Endothelial cell of umbilical vein (primary cell): ENCODE measurements around the gene FAM78A. TPM values are rescaled to one million over a fixed set of nuclear protein-coding genes. Genes with fewer than 3 reads are reported as not detected.

Experiments
- BruUV-seq: library from RNA; stranded (reverse); fragments of 400-500 nt; replicated peaks from 2 replicates; lab custom pipeline; 2021; lab: Mats Ljungman, UMichigan
- CTCF ChIA-PET: fragments of 300-600, 350-600 bp; sonication (Branson Sonifier 250); formaldehyde crosslinking; loops from one replicate; lab custom pipeline; 2021; ENCODE audit warnings: antibody characterized with exemption, inconsistent platforms; lab: Charles Lee
- POLR2A ChIA-PET: fragments of 300-600, 350-600 bp; sonication (Branson Sonifier 250); formaldehyde crosslinking; loops from one replicate; lab custom pipeline; 2021; ENCODE audit warnings: antibody characterized with exemption, inconsistent platforms; lab: Charles Lee
- DNase-seq: peaks from one replicate; pipeline ENCODE4 v3.0.0-alpha.2; 2011; ENCODE audit warnings: low read depth, low spot score
- FAIRE-seq: peaks from 2 replicates; lab custom pipeline; 2011; peaks lifted over from hg19 to GRCh38; lab: Jason Lieb, UNC
- H2AFZ ChIP-seq: 2 replicates; pipeline ENCODE4 v1.6.0; 2012; ENCODE audit warnings: low read depth, low read length, control low read depth, inconsistent platforms
- H3K27ac ChIP-seq: 2 replicates; pipeline ENCODE4 v1.5.1; 2011; ENCODE audit warnings: low read depth, mild to moderate bottlenecking, control low read depth, low read length, moderate library complexity; ENCODE audit not compliant: insufficient read depth
- H3K27me3 ChIP-seq, 2 experiments: 2 replicates each; pipeline versions ENCODE4 v1.6.0 to v1.6.1; 2011; ENCODE audit warnings: low read length in 2 of 2, mixed read lengths in 1 of 2; ENCODE audit not compliant: control insufficient read depth in 2 of 2, insufficient read depth in 2 of 2
- H3K36me3 ChIP-seq, 2 experiments: 2 replicates in 1 of 2; 3 replicates in 1 of 2; pipeline ENCODE4 v1.5.1; 2011; ENCODE audit warnings: low read length in 2 of 2, mild to moderate bottlenecking in 1 of 2, moderate library complexity in 1 of 2; ENCODE audit not compliant: control insufficient read depth in 2 of 2, insufficient read depth in 2 of 2; ENCODE audit errors: extremely low read depth in 1 of 2
- H3K4me1 ChIP-seq: 3 replicates; pipeline ENCODE4 v1.5.1; 2011; ENCODE audit warnings: mild to moderate bottlenecking, low read length; ENCODE audit not compliant: control insufficient read depth, insufficient read depth; ENCODE audit errors: extremely low read depth
- H3K4me2 ChIP-seq: 2 replicates; pipeline ENCODE4 v1.6.1; 2011; ENCODE audit warnings: low read length, control low read depth, mixed read lengths; ENCODE audit not compliant: insufficient read depth
- H3K4me3 ChIP-seq, 3 experiments: fragments of 200-600 bp in 1 of 3; sonication (generic), shearing (Covaris generic) in 1 of 3; replicated peaks in 1 of 3; 2 replicates each; pipeline ENCODE4 v1.5.1; 2011 to 2016; ENCODE audit warnings: control low read depth in 3 of 3, low read length in 3 of 3, mild to moderate bottlenecking in 2 of 3, inconsistent platforms in 1 of 3, low read depth in 1 of 3, moderate library complexity in 1 of 3; ENCODE audit not compliant: insufficient read depth in 1 of 3
- H3K79me2 ChIP-seq: 2 replicates; pipeline ENCODE4 v1.6.0; 2012; ENCODE audit warnings: low read length, inconsistent platforms; ENCODE audit not compliant: control insufficient read depth, insufficient read depth
- H3K9ac ChIP-seq: replicated peaks from 2 replicates; pipeline ENCODE3; 2011; ENCODE audit warnings: low read length, control low read depth; ENCODE audit not compliant: insufficient read depth; ENCODE audit errors: extremely low read depth
- H3K9me1 ChIP-seq: replicated peaks from 3 replicates; pipeline ENCODE4 v1.6.0; 2011; ENCODE audit warnings: mild to moderate bottlenecking, low read length; ENCODE audit not compliant: control insufficient read depth, insufficient read depth; ENCODE audit errors: extremely low read depth
- H3K9me3 ChIP-seq: replicated peaks from 2 replicates; pipeline ENCODE4 v1.5.1; 2012; ENCODE audit warnings: low read length, inconsistent platforms; ENCODE audit not compliant: control insufficient read depth, insufficient read depth
- H4K20me1 ChIP-seq: replicated peaks from 2 replicates; pipeline ENCODE3; 2011; ENCODE audit warnings: mild to moderate bottlenecking, low read length; ENCODE audit not compliant: control insufficient read depth, insufficient read depth; ENCODE audit errors: extremely low read depth
- CTCF ChIP-seq, 2 donors: IDR thresholded peaks; 1 replicate in 1 of 2; 2 replicates in 1 of 2; pipeline ENCODE4 v1.5.1; 2011; ENCODE audit warnings: low read length in 2 of 2, mild to moderate bottlenecking in 2 of 2, moderate library complexity in 2 of 2, control low read depth in 1 of 2, inconsistent platforms in 1 of 2, low read depth in 1 of 2; ENCODE audit not compliant: insufficient read depth in 1 of 2; ENCODE audit errors: extremely low read depth in 1 of 2
- EZH2 ChIP-seq: IDR thresholded peaks from 2 replicates; pipeline ENCODE4 v1.6.1; 2012; ENCODE audit warnings: borderline replicate concordance, low read depth, mild to moderate bottlenecking, moderate library complexity, low read length, inconsistent platforms; ENCODE audit not compliant: severe bottlenecking
- FOS ChIP-seq: IDR thresholded peaks from 2 replicates; pipeline ENCODE4 v1.6.1; 2011; ENCODE audit warnings: mild to moderate bottlenecking, low read length, moderate library complexity, borderline replicate concordance; ENCODE audit not compliant: insufficient read depth
- GATA2 ChIP-seq: IDR thresholded peaks from 2 replicates; pipeline ENCODE4 v1.7.0; 2011; ENCODE audit warnings: low read depth, mild to moderate bottlenecking, moderate library complexity, mixed read lengths, low read length; ENCODE audit not compliant: insufficient read length, insufficient read depth
- JUN ChIP-seq: IDR thresholded peaks from 2 replicates; pipeline ENCODE4 v1.6.1; 2011; ENCODE audit warnings: borderline replicate concordance, low read depth; ENCODE audit not compliant: insufficient read length, insufficient read depth
- MAX ChIP-seq: IDR thresholded peaks from 2 replicates; pipeline ENCODE4 v1.6.1; 2011; ENCODE audit not compliant: insufficient read depth, insufficient read length
- MYC ChIP-seq: IDR thresholded peaks from one replicate; pipeline ENCODE4 v1.6.1; 2011; ENCODE audit warnings: mild to moderate bottlenecking, low read depth, low read length
- POLR2A ChIP-seq: IDR thresholded peaks from 2 replicates; pipeline ENCODE4 v1.6.1; 2012; ENCODE audit warnings: low read depth, mild to moderate bottlenecking, control low read depth, low read length
- POLR2AphosphoS5 ChIP-seq: IDR thresholded peaks from 2 replicates; pipeline ENCODE4 v1.6.1; 2012; ENCODE audit warnings: low read depth, mild to moderate bottlenecking, control low read depth, low read length, moderate library complexity; ENCODE audit not compliant: insufficient read depth
- dilution Hi-C: fragments of 300-500 bp; cut with MboI; formaldehyde crosslinking; loops from one replicate; pipeline ENCODE4 v1.15.0; 2019; ENCODE audit warnings: low sequenced_read_pairs; ENCODE audit not compliant: extremely low pct_ligation_motif_present
- intact Hi-C: fragments of 100-400 bp; cut with micrococcal nuclease; formaldehyde crosslinking; loops from one replicate; pipeline ENCODE4 v1.10.0; 2022
- polyA plus RNA-seq, 4 experiments: library from polyadenylated mRNA; depleted of rRNA in 3 of 4; stranded (reverse) in 3 of 4; unstranded in 1 of 4; fragments of >200 nt; gene quantifications; 2 replicates each; pipeline versions ENCODE4 v1.2.1 to v1.2.3, GENCODE V29; 2011 to 2012; ENCODE audit warnings: missing spikeins in 1 of 4
- total RNA-seq: library from RNA; stranded (reverse); gene quantifications from 2 replicates; pipeline ENCODE4 v1.2.3, GENCODE V29; 2021

FAM78A gene
- total and polyA plus RNA-seq, 2 donors (not counting 3 experiments of a cell fraction or from before 2014, with no cell fraction given): 34.0 to 37.4 TPM

GRCh38 chr9:131280660-131281059 is 4.3 kb upstream of the FAM78A start:
- no peak for DNase-seq
- H3K4me2 ChIP-seq: no peak overlapping the region
- ChIA-PET POLR2A (no interaction called here), CTCF (no interaction called here)
- no peak overlapping the region for H3K27ac ChIP-seq
- dilution Hi-C loops: no loop called here
- FAIRE-seq: no peak
- H3K36me3 ChIP-seq: no peaks in the 10 kb centered on the region
- no peak overlapping the region for H3K4me3 ChIP-seq
- H4K20me1 ChIP-seq: no peaks in the 10 kb centered on the region
- peaks cover 7% of the 10 kb centered on the region for H3K79me2 ChIP-seq
- no peak overlapping the region for H3K9ac ChIP-seq
- BruUV-seq: no TSS peak
- H3K4me1 ChIP-seq: peaks cover 4% of the 10 kb centered on the region
- TF ChIP-seq JUN (no peak), FOS (no peak), MYC (no peak), CTCF (IDR thresholded peaks at IDR 0.05; ENCODE audit: extremely low read depth in 1 of 2, insufficient read depth in 1 of 2, low read depth in 1 of 2, low read length in 2 of 2) (no peak), EZH2 (no peak), POLR2AphosphoS5 (no peak), GATA2 (no peak), POLR2A (no peak), MAX (no peak)
- peaks cover 20 to 23% of the 10 kb centered on the region in 2 experiments for H3K27me3 ChIP-seq
- no peak overlapping the region for H2AFZ ChIP-seq
- intact Hi-C loops: no loop called here
- H3K9me3 ChIP-seq: no peaks in the 10 kb centered on the region
- no peaks in the 10 kb centered on the region for H3K9me1 ChIP-seq
